Erythroblast (primary cell): ENCODE data around the gene ZAR1.

Source experiments
- GATA1 ChIP-seq: IDR thresholded peaks from 2 replicates; pipeline ENCODE4 v1.6.1; 2011; ENCODE audit warnings: low read depth, mild to moderate bottlenecking, control low read depth, low read length, moderate library complexity
- POLR2A ChIP-seq: IDR thresholded peaks from 2 replicates; pipeline ENCODE4 v1.6.1; 2011; ENCODE audit warnings: mild to moderate bottlenecking, low read length

- no peak for TF ChIP-seq POLR2A
- TF ChIP-seq GATA1 = no peak
These were observed 39.3 kb upstream of the ZAR1 start for GRCh38 chr4:48450740-48451139.
